HAP-1 (cell line): ENCODE results near the gene HEG1.

Experiments
- DNase-seq, 2 experiments: peaks; one replicate each; pipeline ENCODE4 v3.0.0-alpha.2; 2016 to 2020; ENCODE audit warnings: low spot score in 2 of 2
- H3K27me3 ChIP-seq: fragments of 250-450 bp; sonication (Bioruptor Pico); 2 replicates; pipeline ENCODE4 v1.5.1; 2020; ENCODE audit warnings: low read depth, mild to moderate bottlenecking, moderate library complexity
- H3K36me3 ChIP-seq: fragments of 250-450 bp; sonication (Bioruptor Pico); replicated peaks from 2 replicates; pipeline ENCODE4 v1.5.1; 2020; ENCODE audit warnings: mild to moderate bottlenecking
- H3K4me1 ChIP-seq: fragments of 250-450 bp; sonication (Bioruptor Pico); 2 replicates; pipeline ENCODE4 v1.5.1; 2020; ENCODE audit warnings: mild to moderate bottlenecking
- H3K4me3 ChIP-seq: fragments of 250-450 bp; sonication (Bioruptor Pico); 2 replicates; pipeline ENCODE4 v1.5.1; 2020; ENCODE audit warnings: mild to moderate bottlenecking, moderate library complexity
- H3K9me3 ChIP-seq: fragments of 250-450 bp; sonication (Bioruptor Pico); 2 replicates; pipeline ENCODE4 v1.5.1; 2020; ENCODE audit warnings: mild to moderate bottlenecking, moderate library complexity
- in situ Hi-C: fragments of 300-500 bp; cut with MboI; formaldehyde crosslinking; loops from 3 replicates; pipeline ENCODE4 v1.14.3; 2020; ENCODE audit warnings: low sequenced_read_pairs, inconsistent platforms, mixed read lengths

HEG1 gene

DNA sequence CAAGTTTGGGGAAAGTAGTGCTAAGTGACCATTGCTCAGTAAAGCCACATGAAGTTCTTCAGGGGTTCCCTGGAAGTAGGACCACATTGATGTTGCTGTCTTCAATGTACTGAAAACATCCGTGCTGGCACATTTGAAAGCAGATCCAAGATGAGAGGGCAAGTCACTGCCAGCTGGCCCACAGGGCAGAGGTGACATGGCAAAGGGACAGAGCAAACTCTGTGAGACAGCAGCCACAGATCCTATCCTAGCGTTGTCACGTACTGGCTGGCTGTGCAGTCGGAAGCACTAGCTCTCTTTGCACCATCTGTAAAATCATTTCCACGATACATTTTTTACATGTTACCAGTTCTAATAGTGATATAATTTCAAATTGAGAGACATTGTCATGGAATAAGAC is 135.1 kb downstream of the HEG1 start:
- H3K4me3 ChIP-seq = no peak overlapping the region

DNA sequence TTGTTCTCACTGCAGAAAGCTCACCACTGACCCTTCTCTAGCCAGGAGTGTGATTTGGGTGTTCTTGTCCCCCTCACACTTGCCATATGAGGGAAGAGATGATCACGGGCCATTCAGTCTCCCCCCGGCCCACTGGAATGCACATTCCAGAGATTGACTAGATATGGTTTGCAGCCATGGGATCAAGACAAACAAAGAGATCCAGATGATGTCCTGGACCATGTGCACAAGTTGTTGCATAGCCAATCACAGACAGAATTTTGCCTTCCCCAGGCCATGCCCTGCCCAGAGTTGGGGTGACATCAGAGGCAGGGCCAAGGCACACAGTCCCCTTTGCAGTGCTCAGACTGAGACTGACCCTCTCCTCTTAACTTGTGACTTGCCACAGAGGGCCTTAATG is 136.0 kb downstream of the HEG1 start:
- no peaks in the 10 kb centered on the region; the same call in none of the 2 replicates for H3K27me3 ChIP-seq
- no peak overlapping the region for H3K4me3 ChIP-seq
- H3K4me1 ChIP-seq = no peaks in the 10 kb centered on the region
- in situ Hi-C loops = loop anchor here (10.0 kb wide), 1 partner anchor 665 kb away; no protein-coding TSS in a partner anchor
- no peaks in the 10 kb centered on the region for H3K36me3 ChIP-seq
- DNase-seq = no peak
- no peaks in the 10 kb centered on the region for H3K9me3 ChIP-seq

More for the DNA sequence above, 135.1 kb downstream of the HEG1 start:
- in situ Hi-C loops = loop anchor here (10.0 kb wide), 1 partner anchor 664 kb away; no protein-coding TSS in a partner anchor
- DNase-seq = no peak
- H3K36me3 ChIP-seq = no peaks in the 10 kb centered on the region
- H3K27me3 ChIP-seq = no peaks in the 10 kb centered on the region; the same call in none of the 2 replicates
- H3K4me1 ChIP-seq = no peaks in the 10 kb centered on the region
- no peaks in the 10 kb centered on the region for H3K9me3 ChIP-seq

DNA sequence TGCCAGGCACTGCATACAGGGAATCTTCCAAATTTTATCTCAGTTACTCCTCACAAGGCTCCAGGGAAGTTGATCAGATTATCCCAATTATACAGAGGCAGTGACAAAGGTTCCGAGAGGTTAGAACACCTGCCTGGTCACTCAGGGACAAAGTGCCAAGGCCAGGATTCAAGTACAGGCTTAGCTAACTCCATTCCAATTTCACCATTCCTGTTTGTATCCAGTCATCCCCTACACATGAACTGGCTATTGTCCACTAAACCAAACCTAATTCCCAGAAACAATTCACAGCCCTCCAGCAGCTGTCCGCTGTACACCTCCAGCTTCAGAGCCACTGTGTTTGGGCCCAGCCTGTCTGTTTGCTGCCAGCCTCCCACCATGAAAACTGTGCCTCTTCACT is 137.3 kb downstream of the HEG1 start:
- Histone ChIP-seq H3K4me3 (no peak overlapping the region), H3K36me3 (no peaks in the 10 kb centered on the region), H3K4me1 (no peaks in the 10 kb centered on the region), H3K27me3 (no peaks in the 10 kb centered on the region; the same call in 1 of the 2 replicates), H3K9me3 (no peaks in the 10 kb centered on the region)
- DNase-seq = no peak
- in situ Hi-C loops = no loop called here

GRCh38 chr3:124916837-124917409 is 138.9 kb downstream of the HEG1 start:
- H3K36me3 ChIP-seq = no peaks in the 10 kb centered on the region
- H3K4me3 ChIP-seq = no peak overlapping the region
- H3K4me1 ChIP-seq = no peaks in the 10 kb centered on the region
- no peak for DNase-seq
- H3K27me3 ChIP-seq = no peaks in the 10 kb centered on the region
- no peaks in the 10 kb centered on the region for H3K9me3 ChIP-seq
- in situ Hi-C loops = no loop called here
